ENCODE measurements around the gene ELF4.

DNA sequence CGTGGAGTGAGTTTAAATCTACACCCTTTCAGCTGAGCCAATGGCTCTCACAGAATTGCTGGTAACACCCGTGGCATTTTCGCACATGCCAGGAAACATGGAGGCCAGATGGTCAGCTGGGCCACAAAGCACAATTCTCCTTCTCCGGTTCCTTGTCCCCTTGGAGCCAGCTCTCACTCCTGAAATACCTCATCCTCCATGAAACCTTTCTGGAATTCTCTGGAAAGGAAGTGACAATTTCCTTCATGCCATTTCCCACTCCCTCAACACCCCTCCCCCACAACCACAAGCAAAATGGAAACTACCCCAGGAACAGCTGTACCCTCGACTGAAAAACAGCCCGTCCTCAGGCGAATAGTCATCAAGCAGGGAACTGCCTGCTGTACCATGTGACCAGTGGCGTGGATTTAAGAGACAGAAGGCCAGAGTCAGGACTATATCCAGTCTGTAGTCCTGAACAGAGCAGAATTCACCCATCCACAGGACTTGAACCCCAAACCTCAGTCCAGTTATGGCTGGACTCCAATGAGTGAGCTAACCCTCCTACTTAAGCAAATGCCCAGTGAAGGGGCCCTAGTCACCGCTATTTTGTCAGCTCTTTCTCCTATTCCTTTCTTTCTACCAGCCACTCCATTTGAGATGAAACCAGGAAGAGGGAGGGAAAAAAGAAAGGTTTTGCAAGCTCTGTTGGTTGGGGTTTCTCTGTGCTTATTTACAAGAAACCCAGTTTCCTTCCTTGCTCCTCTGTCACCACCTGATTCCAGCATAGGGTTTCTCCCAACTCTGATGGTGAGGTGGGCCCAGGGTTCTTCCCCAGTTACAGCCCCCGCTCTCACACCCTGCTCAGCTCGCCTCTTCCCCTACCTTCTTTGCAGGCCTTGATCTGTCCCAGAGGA lies 24.5 kb downstream of the ELF4 start:
- no peak for TF ChIP-seq CTCF (conservative IDR thresholded peaks at IDR 0.05; ENCODE audit: low read depth in 2 of 2)
- TF ChIP-seq EZH2 (IDR thresholded peaks at IDR 0.05; ENCODE audit: low read depth, unreplicated experiment), result no peak
- no peak for TF ChIP-seq POLR2AphosphoS5 (IDR thresholded peaks at IDR 0.05; ENCODE audit: low read depth)
- no peak for TF ChIP-seq EZH2phosphoT487 (IDR thresholded peaks at IDR 0.05; ENCODE audit: unreplicated experiment)
- no peak for TF ChIP-seq REST (IDR thresholded peaks at IDR 0.05; ENCODE audit: unreplicated experiment)
- TF ChIP-seq CREB1 (CRISPR knock-in tag; IDR thresholded peaks at IDR 0.05; ENCODE audit: low read depth), result no peak
- TF ChIP-seq ZNF462 (CRISPR knock-in tag; IDR thresholded peaks at IDR 0.05), result no peak
- TF ChIP-seq JUNB (IDR thresholded peaks at IDR 0.05; ENCODE audit: unreplicated experiment), result no peak
- no peak for TF ChIP-seq STAT1 (IDR thresholded peaks at IDR 0.05; ENCODE audit: unreplicated experiment)
